Common myeloid progenitor, CD34-positive (primary cell): Measurements from ENCODE around the gene STAT3.

Experiments used
- CTCF ChIA-PET: fragments of 350-600 bp; sonication (Branson Sonifier 250); formaldehyde crosslinking; loops from one replicate; lab custom pipeline; 2021; ENCODE audit warnings: antibody characterized with exemption; lab: Charles Lee
- POLR2A ChIA-PET: fragments of 350-600 bp; sonication (Branson Sonifier 250); formaldehyde crosslinking; loops from one replicate; lab custom pipeline; 2021; ENCODE audit warnings: antibody characterized with exemption; lab: Charles Lee
- DNase-seq, 3 donors: peaks; one replicate each; pipeline versions ENCODE4 v3.0.0 to v3.0.0-alpha.2; 2013
- H3K27ac ChIP-seq, 2 experiments: 1 replicate in 1 of 2; 2 replicates in 1 of 2; pipeline ENCODE4 v1.7.0; 2013; ENCODE audit warnings: inconsistent platforms in 2 of 2, low read length in 2 of 2, mild to moderate bottlenecking in 2 of 2, low read depth in 1 of 2, moderate library complexity in 1 of 2; ENCODE audit not compliant: severe bottlenecking in 2 of 2, insufficient read depth in 1 of 2, poor library complexity in 1 of 2
- H3K27me3 ChIP-seq, 5 experiments: replicated peaks in 2 of 5; 1 replicate in 3 of 5; 2 replicates in 2 of 5; pipeline versions ENCODE4 v1.6.1 to v1.7.0; 2013; ENCODE audit warnings: low read length in 4 of 5, mild to moderate bottlenecking in 2 of 5, moderate library complexity in 2 of 5, inconsistent platforms in 1 of 5; ENCODE audit not compliant: insufficient read depth in 5 of 5, control insufficient read depth in 4 of 5
- H3K36me3 ChIP-seq, 4 experiments: 1 replicate in 2 of 4; 2 replicates in 2 of 4; pipeline versions ENCODE4 v1.6.1 to v1.7.0; 2013; ENCODE audit warnings: low read length in 3 of 4, control low read depth in 1 of 4, mild to moderate bottlenecking in 1 of 4; ENCODE audit not compliant: control insufficient read depth in 4 of 4, insufficient read depth in 4 of 4
- H3K4me1 ChIP-seq, 4 experiments: 1 replicate in 3 of 4; 2 replicates in 1 of 4; pipeline versions ENCODE4 v1.6.1 to v1.7.1; 2013; ENCODE audit warnings: low read length in 3 of 4, mild to moderate bottlenecking in 3 of 4, control low read depth in 1 of 4, inconsistent platforms in 1 of 4, moderate library complexity in 1 of 4; ENCODE audit not compliant: control insufficient read depth in 4 of 4, insufficient read depth in 4 of 4; ENCODE audit errors: control extremely low read depth in 1 of 4
- H3K4me3 ChIP-seq, 7 experiments: 1 replicate in 4 of 7; 2 replicates in 3 of 7; pipeline versions ENCODE4 v1.5.1 to v1.7.0; 2013; ENCODE audit warnings: mild to moderate bottlenecking in 7 of 7, low read length in 6 of 7, moderate library complexity in 6 of 7, inconsistent platforms in 2 of 7, low read depth in 2 of 7, control low read depth in 1 of 7; ENCODE audit not compliant: insufficient read depth in 4 of 7, control insufficient read depth in 1 of 7; ENCODE audit errors: extremely low read depth in 1 of 7
- H3K9me3 ChIP-seq, 5 experiments: 1 replicate in 4 of 5; 2 replicates in 1 of 5; pipeline versions ENCODE4 v1.6.1 to v1.7.1; 2013; ENCODE audit warnings: low read length in 4 of 5, mild to moderate bottlenecking in 2 of 5, inconsistent platforms in 1 of 5, low read depth in 1 of 5, moderate library complexity in 1 of 5; ENCODE audit not compliant: control insufficient read depth in 4 of 5, insufficient read depth in 2 of 5; ENCODE audit errors: control extremely low read depth in 1 of 5
- WGBS: methylation state at CpG from one replicate; pipeline ENCODE4 v1.1.5; 2013; ENCODE audit not compliant: insufficient coverage; 5-methylcytosine and 5-hydroxymethylcytosine counted together

The STAT3 gene

GRCh38 chr17:42309986-42310786 lies 78.1 kb downstream of the STAT3 start:
- Histone ChIP-seq H3K9me3 (no peaks in the 10 kb centered on the region), H3K4me1 (peaks cover 23 to 59% (median 52%) of the 10 kb centered on the region in 4 experiments), H3K27ac (peak overlapping the region; percentile 58 to 99), H3K4me3 (no peak overlapping the region), H3K36me3 (peaks cover 6 to 74% (median 62%) of the 10 kb centered on the region in 4 experiments), H3K27me3 (no peaks in the 10 kb centered on the region)
- CTCF ChIA-PET: interaction anchor here (0.7 to 12.4 kb wide), 9 partner anchors 12 to 207 kb away, joined by 3 to 132 read pairs (median 7); partner anchors contain the start of genes STAT3 and STAT5A
- POLR2A ChIA-PET: interaction anchor here (3.7 kb wide), 1 partner anchor 21 kb away, joined by 29 read pairs; the partner anchor contains the start of gene STAT5A
- 95% methylated on average over 15 of the region's 19 CpGs for WGBS
- DNase-seq: no peak

DNA sequence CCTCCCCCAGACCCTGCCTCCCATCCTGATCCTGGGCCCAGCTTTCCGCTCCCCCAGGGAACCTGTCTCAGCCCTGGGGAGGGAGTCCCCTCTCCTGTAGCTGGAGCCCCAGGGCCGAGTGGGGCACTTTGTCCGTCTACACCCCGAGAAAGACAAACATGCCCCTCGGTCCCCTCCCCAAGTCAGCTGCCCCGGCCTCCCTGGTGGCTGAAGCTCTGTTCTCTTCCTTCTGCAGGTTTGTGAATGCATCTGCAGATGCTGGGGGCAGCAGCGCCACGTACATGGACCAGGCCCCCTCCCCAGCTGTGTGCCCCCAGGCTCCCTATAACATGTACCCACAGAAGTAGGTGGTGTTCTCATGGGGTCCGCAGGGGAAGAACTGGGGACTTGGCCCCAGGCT lies 79.1 kb downstream of the STAT3 start:
- no peaks in the 10 kb centered on the region for H3K9me3 ChIP-seq
- H3K4me3 ChIP-seq: no peak overlapping the region
- no peaks in the 10 kb centered on the region for H3K27me3 ChIP-seq
- ChIA-PET POLR2A (no interaction called here), CTCF (interaction anchor here (0.5 to 12.4 kb wide), 9 partner anchors 14 to 185 kb away, joined by 3 to 132 read pairs (median 5); partner anchors contain the start of gene STAT5A)
- 98% methylated on average over 7 of the region's 9 CpGs for WGBS
- H3K4me1 ChIP-seq: peaks cover 16 to 48% (median 42%) of the 10 kb centered on the region in 4 experiments
- H3K27ac ChIP-seq: peak overlapping the region; percentile 58 to 99
- peaks cover 10 to 79% (median 69%) of the 10 kb centered on the region in 4 experiments for H3K36me3 ChIP-seq
- no peak for DNase-seq

DNA sequence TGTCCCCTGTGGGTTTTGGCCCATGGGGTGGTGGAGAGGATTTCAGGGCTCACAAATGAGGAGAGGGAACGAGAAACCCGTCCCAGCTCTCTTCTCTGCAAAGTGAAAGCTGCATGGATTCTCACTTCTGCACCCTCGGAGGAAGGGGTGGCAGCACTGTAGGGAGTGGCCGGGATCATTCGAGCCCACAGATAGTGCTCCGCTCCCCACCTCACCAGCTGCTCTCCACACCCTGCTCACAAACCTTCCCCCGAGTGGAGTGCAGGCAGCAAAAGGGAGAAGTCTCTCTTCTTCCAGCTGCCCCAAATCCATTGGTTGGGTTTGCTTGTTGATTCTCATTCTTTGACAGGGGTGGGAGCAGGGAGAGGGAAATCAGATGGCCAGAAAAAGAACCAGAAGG lies 79.8 kb downstream of the STAT3 start:
- DNase-seq: no peak
- 80% methylated on average over 2 of the region's 7 CpGs for WGBS
- no peak overlapping the region for H3K4me3 ChIP-seq
- peaks cover 10 to 79% (median 71%) of the 10 kb centered on the region in 4 experiments for H3K36me3 ChIP-seq
- peak overlapping the region in 1 of 2 experiments; percentile 99 for H3K27ac ChIP-seq
- H3K9me3 ChIP-seq: no peaks in the 10 kb centered on the region
- H3K27me3 ChIP-seq: no peaks in the 10 kb centered on the region
- H3K4me1 ChIP-seq: peaks cover 9 to 41% (median 35%) of the 10 kb centered on the region in 4 experiments
- POLR2A ChIA-PET: no interaction called here
- CTCF ChIA-PET: interaction anchor here (1.0 to 12.4 kb wide), 7 partner anchors 10 to 185 kb away, joined by 4 to 132 read pairs (median 8); partner anchors contain the start of gene STAT5A

DNA sequence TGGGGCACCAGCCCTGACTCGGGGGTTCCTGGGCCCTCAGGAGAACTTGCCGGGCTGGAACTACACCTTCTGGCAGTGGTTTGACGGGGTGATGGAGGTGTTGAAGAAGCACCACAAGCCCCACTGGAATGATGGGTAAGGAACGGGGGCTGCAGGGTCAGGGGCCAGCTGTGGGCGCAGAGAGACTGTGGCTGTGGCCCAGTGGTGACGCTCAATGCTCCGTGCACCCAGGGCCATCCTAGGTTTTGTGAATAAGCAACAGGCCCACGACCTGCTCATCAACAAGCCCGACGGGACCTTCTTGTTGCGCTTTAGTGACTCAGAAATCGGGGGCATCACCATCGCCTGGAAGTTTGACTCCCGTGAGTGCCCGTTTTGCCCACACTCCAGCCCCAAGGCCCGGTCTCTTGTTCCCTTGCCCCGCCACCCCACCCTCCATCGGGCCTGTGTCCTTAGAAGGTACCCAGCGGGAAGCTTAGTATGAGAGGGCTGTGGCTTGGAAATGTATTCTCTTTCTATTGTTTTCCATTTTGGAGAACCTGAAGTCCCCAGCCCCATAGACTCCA lies 80.8 kb downstream of the STAT3 start:
- CTCF ChIA-PET: interaction anchor here (1.6 to 12.4 kb wide), 4 partner anchors 14 to 96 kb away, joined by 5 to 132 read pairs (median 9); partner anchors contain the start of gene STAT5A
- POLR2A ChIA-PET: no interaction called here

DNA sequence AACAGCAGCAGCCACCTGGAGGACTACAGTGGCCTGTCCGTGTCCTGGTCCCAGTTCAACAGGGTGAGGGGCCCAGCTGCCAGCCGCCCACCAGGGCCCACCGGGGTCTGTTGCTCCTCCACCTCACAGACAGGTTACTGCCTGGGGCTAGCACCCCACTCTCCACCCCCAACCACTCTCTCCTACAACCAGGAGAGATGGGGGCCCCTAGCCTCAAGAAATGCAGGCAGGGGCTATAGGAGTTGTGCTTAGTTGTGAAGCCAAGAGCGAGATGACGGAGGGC lies 81.9 kb downstream of the STAT3 start:
- CTCF ChIA-PET: no interaction called here
- no peak for DNase-seq
- H3K36me3 ChIP-seq: peaks cover 14 to 97% (median 85%) of the 10 kb centered on the region in 4 experiments

More for the DNA sequence above, 80.8 kb downstream of the STAT3 start:
- Histone ChIP-seq H3K4me3 (no peak overlapping the region), H3K27ac (peak overlapping the region in 1 of 2 experiments; percentile 99), H3K4me1 (peaks cover 9 to 32% (median 25%) of the 10 kb centered on the region in 4 experiments), H3K9me3 (no peaks in the 10 kb centered on the region), H3K36me3 (peaks cover 12 to 86% (median 75%) of the 10 kb centered on the region in 4 experiments), H3K27me3 (no peaks in the 10 kb centered on the region)
- DNase-seq: no peak
- 98% methylated on average over 15 of the region's 19 CpGs for WGBS

DNA sequence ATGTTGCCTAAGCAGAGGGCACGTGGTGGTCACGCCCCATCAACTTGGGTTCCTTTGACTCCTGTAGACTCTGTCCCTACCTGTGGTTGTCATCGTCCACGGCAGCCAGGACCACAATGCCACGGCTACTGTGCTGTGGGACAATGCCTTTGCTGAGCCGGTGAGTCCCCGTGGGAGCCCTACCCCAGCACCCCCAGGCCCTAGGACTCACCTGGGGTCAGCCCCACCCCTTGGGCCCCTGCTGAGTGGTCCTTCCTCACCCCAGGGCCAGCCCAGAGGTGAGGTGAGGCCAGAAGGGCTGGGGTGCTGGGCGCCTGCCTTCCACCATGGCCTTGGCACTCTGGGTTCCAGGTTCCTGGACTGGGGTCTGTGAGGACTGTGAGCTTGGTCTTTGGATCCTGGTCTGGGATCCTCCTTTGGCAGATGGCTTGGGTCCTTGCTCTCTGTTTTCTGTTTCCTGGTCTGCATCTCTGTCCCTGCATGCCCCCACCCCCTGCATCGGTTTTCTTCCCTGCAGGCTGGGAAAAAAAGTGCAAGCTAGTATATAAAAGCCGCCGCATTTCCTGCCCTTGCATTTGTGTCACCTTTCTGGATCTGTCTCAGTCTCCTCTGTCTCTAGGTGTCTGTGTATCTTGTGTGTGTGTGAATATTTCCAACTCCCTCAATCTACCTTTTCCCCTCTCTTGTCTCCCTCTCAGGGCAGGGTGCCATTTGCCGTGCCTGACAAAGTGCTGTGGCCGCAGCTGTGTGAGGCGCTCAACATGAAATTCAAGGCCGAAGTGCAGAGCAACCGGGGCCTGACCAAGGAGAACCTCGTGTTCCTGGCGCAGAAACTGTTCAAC lies 82.5 kb downstream of the STAT3 start:
- Histone ChIP-seq H3K27me3 (no peaks in the 10 kb centered on the region), H3K4me1 (peaks cover 4 to 15% (median 9%) of the 10 kb centered on the region in 4 experiments), H3K9me3 (no peaks in the 10 kb centered on the region), H3K27ac (no peak overlapping the region), H3K36me3 (peaks cover 14 to 97% (median 85%) of the 10 kb centered on the region in 4 experiments), H3K4me3 (no peak overlapping the region)
- ChIA-PET CTCF (no interaction called here), POLR2A (interaction anchor here (0.6 kb wide), 1 partner anchor 83 kb away, joined by 3 read pairs; no protein-coding TSS in a partner anchor)
- no peak for DNase-seq
- WGBS: 96% methylated on average over 7 of the region's 18 CpGs

More for the DNA sequence above, 81.9 kb downstream of the STAT3 start:
- POLR2A ChIA-PET: no interaction called here
- WGBS: 97% methylated on average over 5 of the region's 5 CpGs
- H3K4me1 ChIP-seq: peaks cover 9 to 21% (median 15%) of the 10 kb centered on the region in 4 experiments
- no peaks in the 10 kb centered on the region for H3K9me3 ChIP-seq
- no peaks in the 10 kb centered on the region for H3K27me3 ChIP-seq
- no peak overlapping the region for H3K27ac ChIP-seq
- no peak overlapping the region for H3K4me3 ChIP-seq
